DND-41 (cell line): ENCODE measurements around the gene PNKP.

ENCODE experiments used
- ATAC-seq: fragments of 200-7000 bp; cut with Tn5 transposase; 3 replicates; pipeline ENCODE4 v1.9.1; 2021; ENCODE audit warnings: low read depth; ENCODE audit not compliant: insufficient read depth
- DNase-seq: peaks from one replicate; pipeline ENCODE4 v3.0.0-alpha.2; 2020
- H2AFZ ChIP-seq: 2 replicates; pipeline ENCODE4 v1.6.0; 2012; ENCODE audit warnings: low read depth, low read length
- H3K27ac ChIP-seq: 2 replicates; pipeline ENCODE4 v1.5.1; 2012; ENCODE audit warnings: low read length, inconsistent platforms
- H3K27me3 ChIP-seq: fragments of 200-600 bp; sonication (generic); 2 replicates; pipeline ENCODE4 v1.6.0; 2012; ENCODE audit warnings: low read length, mild to moderate bottlenecking, inconsistent platforms; ENCODE audit not compliant: insufficient read depth, poor library complexity
- H3K36me3 ChIP-seq: 2 replicates; pipeline ENCODE4 v1.5.1; 2012; ENCODE audit warnings: low read length, inconsistent platforms; ENCODE audit not compliant: insufficient read depth
- H3K4me1 ChIP-seq: 2 replicates; pipeline ENCODE4 v1.5.1; 2012; ENCODE audit warnings: mild to moderate bottlenecking, low read length; ENCODE audit not compliant: insufficient read depth
- H3K4me2 ChIP-seq: 2 replicates; pipeline ENCODE4 v1.6.0; 2012; ENCODE audit warnings: mild to moderate bottlenecking, moderate library complexity, low read length, inconsistent platforms; ENCODE audit not compliant: insufficient read depth
- H3K4me3 ChIP-seq, 2 experiments: fragments of 200-600 bp in 1 of 2; shearing (Covaris generic) in 1 of 2; 2 replicates each; pipeline ENCODE4 v1.5.1; 2012 to 2016; ENCODE audit warnings: inconsistent platforms in 2 of 2, low read length in 2 of 2, mild to moderate bottlenecking in 2 of 2, low read depth in 1 of 2, moderate library complexity in 1 of 2
- H3K79me2 ChIP-seq: 2 replicates; pipeline ENCODE4 v1.6.0; 2012; ENCODE audit warnings: low read length, inconsistent platforms; ENCODE audit not compliant: insufficient read depth
- H3K9ac ChIP-seq: 2 replicates; pipeline ENCODE4 v1.6.0; 2012; ENCODE audit warnings: low read depth, mild to moderate bottlenecking, inconsistent platforms, low read length, moderate library complexity
- H3K9me3 ChIP-seq: 2 replicates; pipeline ENCODE4 v1.5.1; 2012; ENCODE audit warnings: low read length, moderate library complexity, mild to moderate bottlenecking, inconsistent platforms; ENCODE audit not compliant: insufficient read depth, severe bottlenecking
- H4K20me1 ChIP-seq: 2 replicates; pipeline ENCODE4 v1.6.0; 2012; ENCODE audit warnings: low read length; ENCODE audit not compliant: insufficient read depth
- EZH2 ChIP-seq: IDR thresholded peaks from 3 replicates; pipeline ENCODE4 v1.6.1; 2012; ENCODE audit warnings: borderline replicate concordance, low read depth, mild to moderate bottlenecking, moderate library complexity, low read length, inconsistent platforms; ENCODE audit not compliant: severe bottlenecking
- TF ChIP-seq, protein P1 (sequence below): IDR thresholded peaks from 2 replicates; pipeline ENCODE4 v1.5.1; 2012; ENCODE audit warnings: borderline replicate concordance, low read length, moderate library complexity, mild to moderate bottlenecking; ENCODE audit not compliant: poor library complexity, severe bottlenecking; ENCODE audit errors: extremely low read depth

PNKP gene

DNA sequence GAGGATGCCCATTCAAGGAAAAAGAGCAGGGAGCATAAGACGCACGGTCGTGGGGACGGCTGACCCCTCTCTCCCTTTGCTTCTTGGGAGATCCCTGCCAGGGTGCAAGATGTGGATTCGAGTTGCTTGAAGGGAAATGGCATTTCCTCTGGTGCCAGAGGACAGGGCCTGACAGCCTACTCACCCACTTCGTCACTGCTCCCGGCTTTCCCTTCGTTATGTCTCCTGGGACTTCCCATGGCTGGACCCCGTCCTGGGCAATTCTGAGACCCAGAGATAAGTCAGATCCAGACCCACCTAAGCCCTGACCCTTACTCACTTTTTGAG is 11.3 kb upstream of the PNKP start:
- Histone ChIP-seq H3K36me3 (peaks cover 54% of the 10 kb centered on the region), H3K27ac (peak overlapping the region; percentile 99)
- no peak for ATAC-seq

DNA sequence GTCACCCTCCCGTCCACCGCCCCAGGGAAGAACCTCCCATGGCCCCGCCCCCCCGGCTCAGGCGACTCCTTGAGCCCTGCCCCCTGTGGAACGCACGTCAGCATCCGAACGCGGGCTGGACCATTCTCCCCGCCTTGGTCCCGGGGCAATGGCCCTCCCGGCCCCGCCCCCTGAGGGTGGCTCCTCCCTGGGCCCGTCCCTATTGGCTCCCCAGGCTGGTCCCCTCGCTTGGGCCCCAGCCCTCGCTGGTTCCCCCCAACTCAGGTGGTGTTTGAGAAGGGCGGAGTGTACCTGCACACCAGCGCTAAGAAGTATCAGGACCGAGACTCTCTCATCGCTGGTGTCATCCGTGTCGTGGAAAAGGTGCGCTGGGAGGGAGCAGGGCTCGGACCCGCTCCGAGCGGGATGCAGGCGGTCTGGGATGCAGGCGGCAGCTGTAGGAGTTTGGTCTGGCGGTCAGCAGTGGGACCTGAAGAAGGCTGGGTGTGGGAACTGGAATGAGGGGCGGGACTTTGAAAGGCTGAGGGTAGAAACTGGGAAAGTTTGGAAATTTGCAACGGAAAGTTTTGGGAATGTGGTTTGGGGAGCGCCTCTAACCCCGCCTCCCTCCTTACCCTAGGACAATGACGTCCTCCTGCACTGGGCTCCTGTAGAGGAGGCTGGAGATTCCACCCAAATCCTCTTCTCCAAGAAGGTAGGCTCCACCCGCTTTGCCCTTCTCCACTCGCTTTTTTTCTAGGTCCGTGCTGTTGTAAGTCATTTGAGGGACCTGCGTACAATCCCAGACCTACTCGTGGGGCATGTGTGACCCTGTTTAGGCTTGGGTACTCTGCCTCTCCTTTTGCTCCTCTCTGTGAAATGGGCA is 10.7 kb upstream of the PNKP start:
- H2AFZ ChIP-seq, result peak overlapping the region; percentile 89
- no peaks in the 10 kb centered on the region for H3K9me3 ChIP-seq
- peak; percentile 97 for DNase-seq
- H3K27me3 ChIP-seq, result no peaks in the 10 kb centered on the region
- H3K4me3 ChIP-seq, result peak overlapping the region; percentile 48 to 86
- peak overlapping the region; percentile 99 for H3K27ac ChIP-seq
- peak overlapping the region; percentile 98 for H3K4me2 ChIP-seq
- TF ChIP-seq, protein P1, sequence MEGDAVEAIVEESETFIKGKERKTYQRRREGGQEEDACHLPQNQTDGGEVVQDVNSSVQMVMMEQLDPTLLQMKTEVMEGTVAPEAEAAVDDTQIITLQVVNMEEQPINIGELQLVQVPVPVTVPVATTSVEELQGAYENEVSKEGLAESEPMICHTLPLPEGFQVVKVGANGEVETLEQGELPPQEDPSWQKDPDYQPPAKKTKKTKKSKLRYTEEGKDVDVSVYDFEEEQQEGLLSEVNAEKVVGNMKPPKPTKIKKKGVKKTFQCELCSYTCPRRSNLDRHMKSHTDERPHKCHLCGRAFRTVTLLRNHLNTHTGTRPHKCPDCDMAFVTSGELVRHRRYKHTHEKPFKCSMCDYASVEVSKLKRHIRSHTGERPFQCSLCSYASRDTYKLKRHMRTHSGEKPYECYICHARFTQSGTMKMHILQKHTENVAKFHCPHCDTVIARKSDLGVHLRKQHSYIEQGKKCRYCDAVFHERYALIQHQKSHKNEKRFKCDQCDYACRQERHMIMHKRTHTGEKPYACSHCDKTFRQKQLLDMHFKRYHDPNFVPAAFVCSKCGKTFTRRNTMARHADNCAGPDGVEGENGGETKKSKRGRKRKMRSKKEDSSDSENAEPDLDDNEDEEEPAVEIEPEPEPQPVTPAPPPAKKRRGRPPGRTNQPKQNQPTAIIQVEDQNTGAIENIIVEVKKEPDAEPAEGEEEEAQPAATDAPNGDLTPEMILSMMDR, result no peak
- no peak for TF ChIP-seq EZH2
- peaks cover 48% of the 10 kb centered on the region for H3K36me3 ChIP-seq
- ATAC-seq, result peak; percentile 75
- H3K4me1 ChIP-seq, result peaks cover 35% of the 10 kb centered on the region
- peaks cover 39% of the 10 kb centered on the region for H3K79me2 ChIP-seq
- no peaks in the 10 kb centered on the region; the same call in 1 of the 2 replicates for H4K20me1 ChIP-seq
- peak overlapping the region; percentile 93 for H3K9ac ChIP-seq

More for the DNA sequence above, 11.3 kb upstream of the PNKP start:
- no peak for DNase-seq
- Histone ChIP-seq H3K4me3 (peak overlapping the region in 1 of 2 experiments; percentile 86; a peak in 2 of 4 replicates), H3K4me2 (peak overlapping the region; percentile 98), H3K79me2 (peaks cover 39% of the 10 kb centered on the region), H3K9me3 (no peaks in the 10 kb centered on the region), H3K4me1 (peaks cover 35% of the 10 kb centered on the region), H3K9ac (peak overlapping the region; percentile 93; the same call in 1 of the 2 replicates), H4K20me1 (no peaks in the 10 kb centered on the region; the same call in 1 of the 2 replicates), H3K27me3 (no peaks in the 10 kb centered on the region), H2AFZ (no peak overlapping the region)
- no peak for TF ChIP-seq EZH2
- TF ChIP-seq, protein P1, result no peak

DNA sequence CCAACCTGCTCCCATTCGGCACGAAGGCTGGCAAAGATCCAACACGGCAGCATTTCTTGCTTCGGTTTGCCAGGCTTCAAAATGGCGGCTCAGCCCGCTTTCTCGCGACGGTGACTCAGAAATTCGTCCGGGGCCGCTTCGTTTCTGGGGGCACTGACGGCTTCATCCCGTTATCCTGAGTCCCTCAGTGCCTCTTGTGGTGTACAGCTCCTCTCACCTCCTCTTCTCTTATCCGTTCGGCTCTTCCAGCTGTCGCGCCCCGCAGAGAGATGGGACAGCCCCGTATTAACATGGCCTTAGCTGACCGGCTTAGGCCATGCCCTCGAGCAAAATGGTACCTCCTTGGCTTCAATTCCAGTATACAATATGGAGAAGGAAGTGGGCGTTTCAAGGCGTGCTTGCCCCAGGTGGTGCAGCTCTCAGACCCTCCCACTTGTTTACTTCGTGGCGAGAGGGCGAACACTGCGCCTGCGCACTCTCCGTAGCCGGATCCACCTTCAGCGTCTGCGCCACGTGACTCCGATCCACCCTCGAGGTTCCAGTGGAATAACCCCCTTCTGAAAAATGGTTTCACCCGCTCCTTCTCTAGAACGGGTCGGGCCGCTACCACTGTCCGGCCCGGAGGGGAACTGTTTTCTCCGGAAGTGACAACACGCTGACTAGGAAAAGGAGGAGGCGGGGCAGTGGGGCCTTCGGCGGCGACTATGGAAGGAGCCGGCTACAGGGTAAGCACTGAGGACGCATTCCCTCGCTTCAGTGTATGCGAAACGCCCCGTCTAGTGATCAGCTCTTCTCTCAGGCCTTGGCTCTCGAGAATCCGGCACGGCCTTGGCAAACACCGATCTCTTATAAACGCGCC is 9.9 kb upstream of the PNKP start, which contains the start of the genes AKT1S1 and TBC1D17:
TSS of gene AKT1S1 (minus strand) at position 336 of the 859 bp plus-strand sequence. CDS start 4,060 bp downstream, outside the sequence.
TSS of gene TBC1D17 (plus strand) at position 683 of the 859 bp plus-strand sequence. CDS start at position 705, 22 bp downstream.
- no peaks in the 10 kb centered on the region for H3K27me3 ChIP-seq
- H3K4me2 ChIP-seq, result peak within 1 kb of the TSS; percentile 98
- H3K4me1 ChIP-seq, result peaks cover 35% of the 10 kb centered on the region
- no peaks in the 10 kb centered on the region for H3K9me3 ChIP-seq
- H3K4me3 ChIP-seq, result peak within 1 kb of the TSS; percentile 78 to 86
- H3K79me2 ChIP-seq, result peaks cover 39% of the 10 kb centered on the region
- DNase-seq, result peak; percentile 99
- H2AFZ ChIP-seq, result peak within 1 kb of the TSS; percentile 97
- H3K9ac ChIP-seq, result peak within 1 kb of the TSS; percentile 93
- H3K27ac ChIP-seq, result peak within 1 kb of the TSS; percentile 99
- peaks cover 39% of the 10 kb centered on the region for H3K36me3 ChIP-seq
- H4K20me1 ChIP-seq, result no peaks in the 10 kb centered on the region; the same call in 1 of the 2 replicates
- peak; percentile 74 for ATAC-seq
- no peak for TF ChIP-seq EZH2
- TF ChIP-seq, protein P1, result no peak
